Activated T-cell treated with anti-CD3 and anti-CD28 coated beads for 1 hour (primary cell): ENCODE measurements around the gene FAM83G.
"Not testable (repeated sequence)": the region's sequence is repeated elsewhere in the genome, so short reads cannot be mapped to it uniquely, and the experiment has no call there.

ENCODE experiments used
- DNase-seq: peaks from one replicate; pipeline ENCODE4 v3.0.0-alpha.2; 2020; ENCODE audit warnings: low read depth

Gene FAM83G

DNA sequence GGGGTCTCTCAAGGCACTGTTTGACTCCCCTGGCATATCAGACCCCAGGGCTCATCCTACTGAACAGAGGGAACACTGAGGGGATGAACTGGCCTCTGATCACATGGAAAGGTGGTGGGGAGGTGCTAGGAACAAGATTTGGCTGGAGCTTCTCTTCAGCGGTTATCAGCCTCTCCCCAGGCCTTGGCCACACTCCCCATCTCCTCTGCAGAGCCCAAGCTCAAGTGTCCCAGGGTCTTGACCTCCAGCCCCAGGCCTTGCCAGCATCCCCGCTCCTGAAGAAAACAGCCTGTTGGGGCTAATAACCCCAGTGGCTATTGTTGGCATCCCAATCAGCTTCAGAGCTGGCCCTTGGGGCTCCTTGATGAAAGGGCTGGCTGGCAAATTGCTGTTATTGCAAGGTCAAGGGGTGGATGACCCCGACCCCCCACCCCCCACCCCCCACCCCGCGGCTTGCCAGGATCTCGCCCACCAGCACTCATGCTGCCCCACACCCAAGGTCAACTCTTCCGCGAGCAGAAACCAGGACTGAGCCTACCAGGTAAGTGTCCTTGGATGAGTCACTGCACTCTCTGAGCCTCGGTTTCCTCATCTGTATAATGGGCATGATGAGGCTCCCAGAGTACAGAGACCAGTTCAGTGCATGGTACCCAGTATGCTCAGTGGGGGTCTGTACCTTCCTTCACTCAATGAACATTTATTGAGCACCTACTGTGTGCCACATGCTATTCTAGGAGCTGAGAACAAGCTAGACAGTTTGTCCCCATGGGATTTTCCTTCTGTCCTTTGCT lies 18.8 kb upstream of the FAM83G start:
- no peak for DNase-seq

DNA sequence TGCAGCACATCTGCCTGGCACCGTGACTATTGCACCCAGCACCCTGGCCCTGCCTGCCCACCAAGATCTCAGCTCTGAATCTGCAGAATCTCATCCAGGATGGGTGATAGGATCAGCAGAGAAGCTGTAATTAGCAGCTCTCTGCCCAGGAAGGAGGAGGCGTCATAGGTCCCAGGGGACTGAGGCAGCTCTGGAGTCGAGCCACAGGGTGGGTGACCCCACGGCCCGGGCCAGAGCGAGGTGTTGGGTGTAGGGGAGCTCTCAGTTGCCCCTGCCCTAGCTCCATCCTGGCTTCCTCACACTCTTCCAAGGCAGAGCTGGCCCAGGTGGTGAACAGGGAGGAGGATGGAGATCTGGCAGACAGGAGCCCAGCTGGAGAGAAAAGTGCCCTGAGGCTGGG lies 18.2 kb upstream of the FAM83G start:
- no peak for DNase-seq

DNA sequence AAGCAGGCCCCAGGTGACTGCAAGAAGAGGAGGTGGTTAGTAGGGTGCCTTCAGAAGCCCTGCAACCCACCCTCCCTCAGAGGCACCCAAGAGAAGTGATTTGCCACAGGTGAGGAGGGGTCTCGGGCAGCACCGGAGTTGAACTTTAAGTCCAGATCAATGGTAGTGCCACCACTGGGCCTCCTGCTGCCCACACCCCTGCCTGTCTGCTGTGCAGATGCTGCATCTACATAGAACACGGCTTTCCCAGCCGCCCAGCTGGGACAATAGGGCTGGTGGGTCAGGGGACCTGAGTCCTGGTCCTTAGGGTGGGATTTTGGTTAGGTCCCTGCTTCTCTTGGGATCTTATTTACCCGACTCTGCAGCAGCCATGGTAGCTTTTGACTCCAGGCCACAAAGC lies 17.6 kb upstream of the FAM83G start:
- no peak for DNase-seq

DNA sequence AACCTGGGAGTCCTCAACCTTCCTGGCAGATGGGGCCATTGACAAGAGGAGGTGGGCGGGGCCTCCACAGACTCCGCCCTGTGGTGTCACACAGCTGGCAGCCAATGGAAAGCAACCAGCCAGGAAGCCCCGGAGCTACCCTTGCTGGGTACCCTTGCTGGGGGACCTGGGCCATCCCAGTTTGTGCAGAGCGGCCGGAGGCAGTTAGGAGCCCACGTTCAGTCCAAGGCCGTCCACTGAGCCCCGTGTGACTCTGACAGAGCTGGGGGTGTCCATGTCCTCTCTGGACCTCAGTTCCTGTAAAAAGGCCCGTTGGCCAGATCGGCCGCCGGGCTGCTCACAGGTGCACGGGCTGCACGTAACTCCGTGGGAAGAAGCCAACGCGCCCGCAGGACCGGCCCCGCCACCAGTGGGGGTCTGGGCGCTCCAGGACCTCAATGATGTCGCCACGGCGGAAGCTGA lies 17.1 kb upstream of the FAM83G start:
- DNase-seq = peak; percentile 35

DNA sequence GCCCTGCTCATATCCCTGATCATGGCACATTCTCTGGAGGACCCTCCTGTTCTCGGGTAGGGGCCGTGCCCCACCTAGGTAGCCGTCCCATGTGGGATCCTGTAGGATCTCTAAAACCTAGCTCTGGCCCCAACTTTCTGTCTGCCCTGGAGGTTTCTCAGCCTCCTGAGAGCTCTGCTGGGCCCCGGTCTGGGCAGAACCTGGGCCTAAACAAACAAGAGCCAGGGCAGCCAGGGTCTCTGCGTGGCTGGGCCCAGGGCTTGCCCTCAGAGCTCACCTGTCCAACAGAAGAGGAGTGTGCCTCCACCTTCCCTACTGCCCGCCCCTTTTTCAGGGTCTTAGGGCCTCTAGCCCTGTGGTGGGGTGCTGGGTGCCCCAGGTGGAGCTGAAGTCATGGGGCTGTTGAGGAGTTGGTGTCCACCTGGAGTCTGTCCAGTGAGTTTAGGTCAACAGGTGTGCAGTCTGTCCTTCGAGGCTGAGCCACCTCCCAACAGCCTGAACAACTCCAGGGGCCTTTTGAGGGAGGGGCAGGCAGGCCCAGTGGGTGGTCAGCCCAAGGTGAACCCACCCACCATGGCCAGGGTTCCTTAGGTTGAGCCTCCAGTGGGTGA lies 16.6 kb upstream of the FAM83G start:
- not testable (repeated sequence) for DNase-seq

DNA sequence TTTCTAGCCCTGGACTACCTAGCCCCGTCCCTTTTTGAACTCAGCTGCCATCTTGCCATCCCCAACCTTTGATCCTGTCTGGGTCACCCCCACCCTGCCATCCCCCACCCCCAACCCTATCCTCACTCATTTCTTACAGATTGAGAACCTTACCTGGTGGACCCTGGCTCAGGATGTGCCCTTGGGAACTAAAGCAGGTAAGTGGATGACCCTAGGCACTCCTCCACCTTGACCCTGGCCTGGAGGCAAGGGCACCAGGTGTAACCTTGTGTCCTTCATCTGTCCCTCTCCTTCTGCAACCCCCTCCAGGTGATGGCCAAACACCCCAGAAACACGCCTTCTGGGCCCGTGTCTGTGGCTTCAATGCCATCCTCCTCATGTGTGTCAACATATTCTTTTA lies 15.5 kb upstream of the FAM83G start:
- DNase-seq = no peak

DNA sequence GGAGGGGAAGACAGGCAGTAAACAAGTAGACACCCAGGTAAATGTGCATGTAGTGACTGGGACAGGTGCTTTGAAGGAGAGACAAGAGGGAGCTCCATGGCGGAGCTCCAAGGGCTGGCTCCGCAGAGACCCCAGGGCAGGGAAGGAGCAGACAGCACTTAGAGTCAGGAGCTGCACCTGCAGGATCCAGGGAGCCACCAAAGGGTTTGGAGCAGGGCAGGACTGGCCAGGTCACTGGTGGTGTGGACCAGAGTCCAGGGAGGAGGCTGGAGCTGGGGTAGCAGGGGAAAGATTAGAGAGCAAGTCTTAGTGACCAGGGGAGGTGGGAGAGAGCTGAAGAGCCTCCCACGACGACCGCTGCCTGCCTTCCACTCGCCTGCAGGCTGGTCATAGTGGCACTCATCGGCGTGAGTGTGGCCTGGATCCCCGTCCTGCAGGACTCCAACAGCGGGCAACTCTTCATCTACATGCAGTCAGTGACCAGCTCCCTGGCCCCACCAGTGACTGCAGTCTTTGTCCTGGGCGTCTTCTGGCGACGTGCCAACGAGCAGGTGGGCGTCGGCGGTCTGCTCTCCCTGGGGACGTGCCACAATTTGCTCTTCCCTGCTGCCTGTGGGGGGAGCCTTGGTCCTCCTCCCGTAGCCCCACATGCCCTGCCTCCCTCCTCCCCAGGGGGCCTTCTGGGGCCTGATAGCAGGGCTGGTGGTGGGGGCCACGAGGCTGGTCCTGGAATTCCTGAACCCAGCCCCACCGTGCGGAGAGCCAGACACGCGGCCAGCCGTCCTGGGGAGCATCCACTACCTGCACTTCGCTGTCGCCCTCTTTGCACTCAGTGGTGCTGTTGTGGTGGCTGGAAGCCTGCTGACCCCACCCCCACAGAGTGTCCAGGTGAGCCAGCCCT lies 14.7 kb upstream of the FAM83G start:
- no peak for DNase-seq

DNA sequence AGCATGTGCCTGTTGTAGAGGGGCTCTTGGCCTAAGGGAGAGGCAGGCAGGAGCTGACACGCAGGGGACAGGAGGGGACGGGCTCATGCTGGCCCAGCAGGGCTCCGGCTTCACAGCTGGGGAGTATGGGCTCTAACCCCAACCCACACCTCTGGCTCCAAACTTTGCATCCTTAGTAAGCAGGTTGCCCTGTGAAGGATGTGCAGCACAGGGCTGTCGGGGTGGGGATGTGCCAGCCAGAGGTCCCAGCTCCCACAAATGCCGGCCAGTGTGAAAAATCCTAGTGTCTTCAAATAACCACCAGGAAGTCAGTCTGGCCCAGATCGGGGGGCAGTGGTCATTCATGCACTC lies 14.0 kb upstream of the FAM83G start:
- no peak for DNase-seq

DNA sequence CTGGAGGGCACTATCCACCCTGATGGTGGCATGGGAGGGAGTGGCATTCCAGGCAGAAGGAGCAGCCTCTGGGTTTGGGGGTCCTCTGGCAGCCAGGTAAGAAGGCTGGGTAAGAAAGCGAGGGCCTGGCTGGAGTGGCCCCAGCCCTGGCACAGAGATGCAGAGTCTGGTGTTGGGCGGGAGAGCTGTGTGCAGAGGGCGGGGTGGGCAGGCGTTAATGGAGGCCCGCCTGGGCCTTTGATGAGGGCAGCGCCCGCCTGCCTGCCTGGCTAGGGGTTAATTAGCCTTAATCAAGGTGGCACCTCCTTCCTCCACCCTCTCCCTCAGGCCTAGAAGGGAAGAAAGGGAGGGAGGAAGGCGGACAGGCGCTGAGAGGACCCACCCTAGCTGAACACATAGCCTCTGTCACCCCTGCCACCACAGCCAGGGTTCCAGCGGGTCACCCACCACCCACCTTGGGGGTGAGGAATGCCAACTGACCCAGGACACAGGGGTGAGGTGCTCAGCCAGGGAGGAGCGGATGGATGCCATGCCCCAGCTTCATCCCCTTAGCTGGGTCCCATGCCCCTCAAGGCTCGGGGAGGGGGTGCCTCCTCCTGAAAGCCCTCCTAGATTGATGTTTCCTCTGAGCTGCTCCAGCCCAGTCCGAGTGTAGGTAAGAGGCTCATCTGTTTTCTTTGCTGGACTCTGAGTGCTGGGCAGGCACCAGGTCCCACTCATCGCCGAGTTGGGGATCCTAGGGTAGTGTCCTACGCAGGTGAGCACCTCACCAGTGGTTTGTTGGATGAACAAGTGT lies 13.4 kb upstream of the FAM83G start:
- no peak for DNase-seq

DNA sequence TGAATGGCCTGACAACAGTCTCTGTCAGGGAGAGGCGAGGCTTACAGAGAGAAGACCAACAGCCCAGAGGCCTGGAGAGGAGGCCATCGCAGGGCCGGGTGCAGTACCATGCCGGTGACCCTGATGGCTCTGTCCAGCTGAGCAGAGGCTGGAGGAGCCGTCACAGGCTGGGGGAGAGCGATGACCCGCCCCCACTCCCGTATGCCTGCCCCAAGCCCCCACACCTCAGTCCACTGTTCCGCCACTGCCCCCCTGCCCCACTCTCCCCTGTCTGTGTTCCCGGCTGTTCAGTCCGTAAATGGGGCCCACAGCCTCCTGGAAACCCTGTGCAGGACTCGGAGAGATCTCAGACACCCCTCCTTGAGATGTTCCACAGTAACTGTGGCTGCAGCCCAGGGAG lies 12.8 kb upstream of the FAM83G start:
- no peak for DNase-seq

DNA sequence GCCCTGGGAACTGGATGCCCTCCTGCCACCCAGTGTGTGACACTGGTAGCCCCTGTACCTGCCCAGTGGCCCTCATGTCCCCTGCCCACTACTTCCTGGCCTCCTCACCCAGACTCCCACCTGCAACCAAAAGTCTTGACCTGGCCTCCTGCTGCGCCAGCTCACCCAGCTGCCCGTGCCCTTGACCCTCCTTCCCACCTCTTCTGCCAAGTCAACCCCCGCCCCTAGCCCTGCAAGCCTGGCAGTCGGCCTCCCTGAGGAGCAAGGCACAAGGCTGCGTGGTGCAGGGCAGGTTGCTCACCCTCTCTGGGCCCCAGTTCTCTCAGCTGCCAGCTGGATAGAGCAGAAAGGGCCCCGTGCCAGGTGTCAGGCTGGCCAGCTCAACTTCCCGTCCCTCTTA lies 12.3 kb upstream of the FAM83G start:
- DNase-seq = no peak

DNA sequence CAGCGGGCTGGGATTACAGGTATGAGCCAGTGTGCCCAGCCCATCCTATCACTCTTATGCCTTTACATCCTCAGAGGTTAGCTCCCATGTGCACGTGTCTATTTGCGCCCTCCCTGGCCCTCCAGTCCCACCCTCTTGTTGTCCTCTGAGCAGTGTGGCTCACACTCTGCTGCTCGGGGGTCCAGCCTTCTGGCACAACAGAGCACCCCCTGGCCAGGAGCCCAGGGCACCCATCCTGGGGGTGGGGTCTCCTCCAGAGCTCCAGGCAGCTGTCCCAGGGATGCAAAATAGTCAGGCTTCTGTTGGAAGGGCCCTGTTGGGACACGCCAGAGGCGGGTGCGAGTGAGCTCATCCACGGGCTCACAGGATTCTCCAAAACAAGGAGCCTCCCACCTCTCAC lies 11.7 kb upstream of the FAM83G start:
- no peak for DNase-seq

DNA sequence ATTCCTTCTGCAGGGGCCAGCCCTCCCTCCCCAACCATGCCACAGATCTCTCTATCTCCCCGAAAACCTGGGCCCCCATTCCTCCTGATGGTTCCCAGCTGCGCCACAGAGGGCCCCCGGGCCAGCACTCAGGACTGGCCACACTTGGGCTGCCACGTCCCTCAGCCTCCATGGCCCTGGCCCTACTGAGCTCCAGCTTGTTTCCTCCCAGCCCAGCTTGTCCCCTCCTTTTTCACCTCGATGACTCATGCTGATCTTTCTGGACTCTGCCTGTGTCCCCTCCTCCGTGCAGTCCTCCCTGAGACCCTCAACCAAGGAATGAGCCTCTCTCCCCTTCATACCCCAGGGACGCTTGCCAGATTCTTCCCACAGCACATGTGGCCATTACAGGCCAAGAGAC lies 10.9 kb upstream of the FAM83G start:
- DNase-seq = no peak

DNA sequence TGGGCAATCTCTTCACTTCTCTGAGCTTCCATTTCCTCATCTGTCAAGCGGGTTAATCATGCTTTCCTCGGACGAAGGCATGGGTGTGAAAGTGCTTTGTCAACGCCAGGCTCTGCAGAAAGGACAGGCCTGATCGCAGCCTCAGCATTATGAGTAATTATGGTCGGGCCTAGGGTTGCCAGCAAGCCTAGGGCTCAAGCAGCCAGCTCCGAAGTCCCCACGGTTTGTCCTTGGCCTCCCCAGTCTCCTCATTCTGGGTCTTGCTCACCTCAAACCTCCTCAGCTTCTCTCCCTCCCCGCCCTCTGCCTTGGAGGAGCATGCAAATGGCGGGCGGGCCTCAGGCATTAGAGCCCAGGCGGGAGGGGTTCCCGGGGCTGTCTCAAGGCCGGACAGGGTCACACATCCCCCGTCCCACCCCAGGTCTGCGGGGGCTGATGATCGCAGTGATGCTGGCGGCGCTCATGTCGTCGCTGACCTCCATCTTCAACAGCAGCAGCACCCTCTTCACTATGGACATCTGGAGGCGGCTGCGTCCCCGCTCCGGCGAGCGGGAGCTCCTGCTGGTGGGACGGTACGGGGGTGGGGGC lies 10.2 kb upstream of the FAM83G start:
- no peak for DNase-seq

DNA sequence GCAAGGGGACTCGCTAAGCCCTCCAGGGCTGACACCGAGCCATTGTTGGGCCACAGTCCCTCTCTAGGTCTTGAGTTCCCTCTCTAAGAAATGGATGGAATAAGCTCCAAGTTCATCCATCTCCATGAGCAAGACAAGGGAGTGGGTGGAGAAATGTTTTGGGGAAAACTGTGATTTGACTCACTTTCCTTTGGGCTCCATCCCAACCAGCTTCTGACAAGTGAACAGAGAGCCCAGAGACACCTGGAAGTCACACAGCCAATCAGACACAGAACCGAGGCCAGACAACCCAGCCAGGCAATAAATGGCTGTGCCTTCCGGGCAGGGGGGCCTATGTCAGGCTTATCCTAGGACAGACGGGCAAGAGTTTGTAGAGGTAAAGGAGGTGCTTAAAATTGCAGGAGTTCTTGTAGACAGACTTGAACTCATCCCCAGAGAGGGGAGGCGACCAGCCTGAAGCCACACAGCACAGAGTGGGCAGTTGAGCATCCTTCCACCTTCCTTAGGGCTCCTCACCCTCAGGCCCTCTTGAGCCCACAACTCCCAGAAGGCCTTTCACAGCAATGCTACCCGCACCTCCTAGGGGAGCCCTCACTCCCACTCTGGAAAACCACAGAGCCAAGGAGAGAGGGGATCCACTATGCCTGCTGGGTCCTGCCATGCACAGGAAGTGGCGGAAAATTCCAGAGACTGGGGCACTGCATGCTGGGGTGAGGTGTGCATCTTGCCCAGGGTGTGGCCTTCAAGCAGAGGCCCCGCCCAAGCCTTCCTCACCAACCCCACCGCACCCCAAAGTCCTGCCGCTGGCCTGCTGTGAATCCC lies 9.5 kb upstream of the FAM83G start:
- DNase-seq = no peak

DNA sequence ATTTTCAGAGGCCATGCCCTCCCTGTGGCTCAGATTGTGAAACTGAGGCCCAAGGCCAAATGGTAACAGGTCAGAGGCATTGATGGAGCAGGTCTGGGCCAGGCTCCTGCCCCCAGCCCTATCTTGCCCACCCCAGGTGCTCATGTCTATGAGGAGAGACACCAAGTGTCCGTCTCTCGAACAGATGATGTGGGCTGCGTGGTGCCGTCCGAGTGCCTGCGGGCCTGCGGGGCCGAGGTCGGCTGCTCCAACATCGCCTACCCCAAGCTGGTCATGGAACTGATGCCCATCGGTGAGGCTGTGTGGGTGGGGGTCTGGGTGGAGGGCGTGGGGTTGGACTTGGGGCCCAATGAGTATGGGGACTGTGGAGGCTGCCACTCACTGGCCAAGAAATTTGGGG lies 8.7 kb upstream of the FAM83G start:
- DNase-seq = no peak

DNA sequence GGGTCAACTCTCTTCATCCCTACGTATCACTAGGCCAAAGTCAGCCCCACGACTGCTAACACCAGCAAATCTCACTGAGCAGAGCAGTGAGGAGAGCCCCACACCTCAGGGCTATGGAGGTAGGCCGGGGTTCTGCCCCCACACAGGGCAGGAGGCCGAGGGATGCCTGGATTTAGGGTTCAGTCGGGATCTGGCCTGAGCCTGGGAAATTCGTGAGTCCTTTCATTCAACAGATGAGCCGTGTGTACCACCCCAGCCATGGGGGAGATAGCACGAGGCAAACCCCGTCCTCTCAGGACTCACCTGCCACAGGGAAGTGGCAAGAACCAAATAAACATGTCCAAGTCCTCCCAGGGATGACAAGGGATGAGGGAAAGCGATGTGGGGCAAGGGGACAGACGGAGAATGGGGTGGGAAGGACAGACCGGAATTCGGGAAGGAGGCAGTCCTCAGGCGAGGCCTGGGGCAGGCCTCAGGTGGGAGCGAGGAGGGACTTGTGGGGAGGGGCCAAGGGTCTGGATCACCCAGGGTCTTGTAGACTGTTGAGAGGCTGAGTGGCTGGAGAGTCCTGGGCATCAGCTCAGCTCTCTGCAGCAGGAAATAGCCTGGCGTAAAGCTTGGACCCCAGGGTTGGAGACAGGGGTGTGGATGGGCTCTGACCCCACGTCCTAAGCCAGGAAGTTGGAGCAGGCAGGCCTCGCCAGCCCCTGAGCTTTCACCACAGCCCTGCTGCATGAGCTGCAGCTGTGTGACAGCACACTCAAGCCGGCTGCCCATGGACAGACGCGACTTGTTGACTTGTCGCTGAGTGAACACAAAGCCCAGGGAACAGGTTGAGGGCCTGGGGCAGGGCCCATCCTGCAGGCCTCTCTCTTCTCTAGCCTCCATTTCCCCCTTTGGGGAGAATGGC lies 7.9 kb upstream of the FAM83G start:
- DNase-seq = no peak

DNA sequence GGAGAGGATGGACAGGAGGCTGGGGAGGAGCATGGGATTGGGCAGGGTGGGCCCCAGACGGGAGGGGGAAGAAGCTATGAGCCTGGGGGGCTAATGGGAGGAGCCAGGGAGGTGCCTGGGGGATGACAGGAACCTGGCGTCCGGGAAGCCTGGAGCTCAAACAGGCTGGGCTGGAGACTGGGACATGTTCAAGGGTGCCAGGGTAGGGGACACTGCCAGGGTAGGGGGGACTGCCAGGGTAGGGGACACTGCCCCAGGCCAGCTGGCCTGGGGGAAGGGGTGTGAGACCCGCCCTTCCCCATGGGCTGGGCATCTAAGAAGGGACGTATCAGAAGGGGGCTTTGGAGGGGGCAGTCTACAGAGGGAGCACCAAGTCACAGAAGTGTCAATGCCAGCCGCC lies 7.0 kb upstream of the FAM83G start:
- DNase-seq = no peak

DNA sequence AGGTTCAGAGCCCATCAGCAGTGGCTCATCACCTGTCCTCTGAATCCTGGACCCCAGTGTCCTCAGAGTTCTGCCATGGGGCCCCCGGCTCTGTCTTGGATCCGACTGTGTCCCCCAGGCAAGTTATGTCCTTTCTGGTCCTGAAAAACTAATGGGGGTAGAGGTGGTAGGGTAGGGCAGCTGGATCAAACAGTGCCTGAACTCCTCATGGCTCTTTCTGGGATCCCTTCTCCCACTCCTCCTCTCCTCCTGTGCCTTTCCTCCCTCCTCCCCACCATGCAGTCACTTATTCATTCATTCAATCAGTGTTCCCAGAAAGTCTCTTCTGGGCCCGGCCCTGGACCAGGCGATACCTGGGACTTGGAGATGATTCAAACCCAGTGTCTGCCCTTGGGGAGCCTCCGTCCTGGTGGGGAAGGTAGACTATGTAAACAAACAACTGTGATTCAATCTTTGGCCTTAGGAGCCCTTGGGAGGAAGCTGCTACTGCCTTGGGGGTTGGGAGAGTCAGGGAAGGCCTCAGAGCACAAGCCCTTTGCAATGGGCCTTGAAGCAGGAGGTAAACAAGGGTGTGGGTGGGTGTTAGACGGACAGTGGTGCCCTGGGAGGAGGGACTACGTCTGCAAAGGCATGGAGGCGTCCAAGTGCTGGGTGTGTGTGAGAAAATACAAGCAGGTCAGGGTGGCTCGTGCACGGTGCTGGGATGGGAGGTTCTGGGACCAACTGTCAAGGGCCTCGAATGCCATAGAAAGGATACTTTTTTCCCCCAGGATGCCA lies 6.4 kb upstream of the FAM83G start:
- DNase-seq = no peak
